Caki2 (cell line): ENCODE results near the gene DNAJC27. TPM values are rescaled to one million over a fixed set of nuclear protein-coding genes. Genes with fewer than 3 reads are reported as not detected.

Experiments used
- DNase-seq: peaks from one replicate; pipeline ENCODE4 v3.0.0-alpha.2; 2015; ENCODE audit warnings: low read depth
- in situ Hi-C: cut with HindIII; loops from 2 replicates; pipeline ENCODE4 v1.10.0; 2016; ENCODE audit warnings: low sequenced_read_pairs, low pct_unique_long_range_greater_than_20kb, mixed read lengths
- total RNA-seq: library from RNA; depleted of rRNA; stranded (reverse); fragments of >200 nt; shearing (Covaris generic); gene quantifications from 2 replicates; pipeline ENCODE4 v1.2.3, GENCODE V29; 2014; ENCODE audit warnings: low replicate concordance

Gene DNAJC27
- total RNA-seq, 1 experiment from 2014 or later: 1.1 TPM

- DNase-seq: no peak
- in situ Hi-C loops: no loop called here
These were observed 2.1 kb upstream of the DNAJC27 start for GRCh38 chr2:24973812-24974211.

GRCh38 chr2:24972315-24972961 is 683 bp upstream of the DNAJC27 start:
- DNase-seq: peak; percentile 67
- in situ Hi-C loops: no loop called here

- DNase-seq: no peak
These were observed 544 bp downstream of the DNAJC27 start for GRCh38 chr2:24971286-24971535.

GRCh38 chr2:24970483-24971285 is 1.1 kb downstream of the DNAJC27 start:
- in situ Hi-C loops: no loop called here

More at GRCh38 chr2:24971286-24971535, 544 bp downstream of the DNAJC27 start:
- in situ Hi-C loops: no loop called here

GRCh38 chr2:24969784-24970183 is 2.0 kb downstream of the DNAJC27 start:
- no peak for DNase-seq
- in situ Hi-C loops: no loop called here

More at GRCh38 chr2:24970483-24971285, 1.1 kb downstream of the DNAJC27 start:
- DNase-seq: peak; percentile 53

GRCh38 chr2:24961903-24962302 is 9.9 kb downstream of the DNAJC27 start:
- no peak for DNase-seq
- in situ Hi-C loops: no loop called here

- in situ Hi-C loops: no loop called here
- no peak for DNase-seq
These were observed 12.0 kb downstream of the DNAJC27 start for GRCh38 chr2:24959761-24960160.

- DNase-seq: no peak
- in situ Hi-C loops: no loop called here
These were observed 13.3 kb downstream of the DNAJC27 start for GRCh38 chr2:24958411-24958935.

GRCh38 chr2:24957976-24958375 is 13.8 kb downstream of the DNAJC27 start:
- in situ Hi-C loops: no loop called here

GRCh38 chr2:24957221-24957620 is 14.5 kb downstream of the DNAJC27 start:
- in situ Hi-C loops: no loop called here
- no peak for DNase-seq

More at GRCh38 chr2:24957976-24958375, 13.8 kb downstream of the DNAJC27 start:
- no peak for DNase-seq

- in situ Hi-C loops: no loop called here
- DNase-seq: no peak
These were observed 15.8 kb downstream of the DNAJC27 start for GRCh38 chr2:24955921-24956320.

GRCh38 chr2:24955232-24955631 is 16.5 kb downstream of the DNAJC27 start:
- in situ Hi-C loops: no loop called here

GRCh38 chr2:24950102-24950501 is 21.7 kb downstream of the DNAJC27 start:
- in situ Hi-C loops: no loop called here
- no peak for DNase-seq

More at GRCh38 chr2:24955232-24955631, 16.5 kb downstream of the DNAJC27 start:
- no peak for DNase-seq

- in situ Hi-C loops: no loop called here
- no peak for DNase-seq
These were observed 23.2 kb downstream of the DNAJC27 start for GRCh38 chr2:24948506-24948905.

GRCh38 chr2:24947561-24948157 is 24.1 kb downstream of the DNAJC27 start:
- no peak for DNase-seq
- in situ Hi-C loops: no loop called here

- DNase-seq: no peak
- in situ Hi-C loops: no loop called here
These were observed 25.8 kb downstream of the DNAJC27 start for GRCh38 chr2:24945907-24946306.

- DNase-seq: no peak
- in situ Hi-C loops: no loop called here
These were observed 28.2 kb downstream of the DNAJC27 start for GRCh38 chr2:24943427-24944053.

- no peak for DNase-seq
- in situ Hi-C loops: no loop called here
These were observed 32.4 kb downstream of the DNAJC27 start for GRCh38 chr2:24939353-24939752.

- no peak for DNase-seq
- in situ Hi-C loops: no loop called here
These were observed 34.5 kb downstream of the DNAJC27 start for GRCh38 chr2:24937236-24937635.
